ENCODE data around the gene DPH7. TPM values are rescaled to one million over a fixed set of nuclear protein-coding genes. Genes with fewer than 3 reads are reported as not detected.

The DPH7 gene
- polyA plus RNA-seq, 1 donor from 2014 or later: 145 TPM

- no peak for TF ChIP-seq POLR2AphosphoS5 (IDR thresholded peaks at IDR 0.05)
- no peak for TF ChIP-seq EP300 (conservative IDR thresholded peaks at IDR 0.05; ENCODE audit: poor library complexity, severe bottlenecking)
- TF ChIP-seq RAD21 (conservative IDR thresholded peaks at IDR 0.05): no peak
- TF ChIP-seq MXI1 (conservative IDR thresholded peaks at IDR 0.05; ENCODE audit: poor library complexity, severe bottlenecking): no peak
- TF ChIP-seq REST (IDR thresholded peaks at IDR 0.05; ENCODE audit: borderline replicate concordance): no peak
- no peak for TF ChIP-seq SMC3 (conservative IDR thresholded peaks at IDR 0.05; ENCODE audit: poor library complexity)
- no peak for TF ChIP-seq EZH2 (IDR thresholded peaks at IDR 0.05; ENCODE audit: borderline replicate concordance, insufficient read depth, low read length, poor library complexity, severe bottlenecking)
- no peak for TF ChIP-seq TAF1 (IDR thresholded peaks at IDR 0.05; ENCODE audit: low read depth)
- TF ChIP-seq CTCF (IDR thresholded peaks at IDR 0.05; ENCODE audit: poor library complexity, severe bottlenecking): no peak
Observed at GRCh38 chr9:137506274-137506673, 72.5 kb downstream of the DPH7 start.

GRCh38 chr9:137505421-137506140 lies 73.1 kb downstream of the DPH7 start:
- Histone ChIP-seq H2AFZ (ENCODE audit: low read depth, low read length) (no peak overlapping the region), H3K27me3 (ENCODE audit: insufficient read depth, low read depth, low read length) (no peaks in the 10 kb centered on the region), H4K20me1 (ENCODE audit: insufficient read depth) (no peaks in the 10 kb centered on the region), H3K27ac (ENCODE audit: low read length) (no peak overlapping the region), H3K9me3 (ENCODE audit: low read length) (no peaks in the 10 kb centered on the region), H3K9ac (ENCODE audit: low read length) (no peak overlapping the region), H3K4me3 (ENCODE audit: low read length) (no peak overlapping the region), H3F3A (ENCODE audit: insufficient read depth, low read length, poor library complexity, severe bottlenecking) (no peaks in the 10 kb centered on the region), H3K79me2 (replicated peaks; ENCODE audit: insufficient read depth, low read length) (no peaks in the 10 kb centered on the region), H3K36me3 (ENCODE audit: insufficient read depth, low read length) (no peaks in the 10 kb centered on the region), H3K4me2 (ENCODE audit: low read length) (no peak overlapping the region), H3K9me2 (ENCODE audit: insufficient read depth, low read length) (no peaks in the 10 kb centered on the region)
- no peak for TF ChIP-seq MXI1 (conservative IDR thresholded peaks at IDR 0.05; ENCODE audit: poor library complexity, severe bottlenecking)
- TF ChIP-seq EP300 (conservative IDR thresholded peaks at IDR 0.05; ENCODE audit: poor library complexity, severe bottlenecking): no peak
- no peak for TF ChIP-seq EZH2 (IDR thresholded peaks at IDR 0.05; ENCODE audit: borderline replicate concordance, insufficient read depth, low read length, poor library complexity, severe bottlenecking)
- no peak for TF ChIP-seq CTCF (IDR thresholded peaks at IDR 0.05; ENCODE audit: poor library complexity, severe bottlenecking)

More at GRCh38 chr9:137506274-137506673, 72.5 kb downstream of the DPH7 start:
- Histone ChIP-seq H2AFZ (ENCODE audit: low read depth, low read length) (no peak overlapping the region), H3K9me3 (ENCODE audit: low read length) (no peaks in the 10 kb centered on the region), H3K9ac (ENCODE audit: low read length) (no peak overlapping the region), H3K4me3 (ENCODE audit: low read length) (no peak overlapping the region), H3K4me2 (ENCODE audit: low read length) (no peak overlapping the region), H3F3A (ENCODE audit: insufficient read depth, low read length, poor library complexity, severe bottlenecking) (no peaks in the 10 kb centered on the region), H4K20me1 (ENCODE audit: insufficient read depth) (no peaks in the 10 kb centered on the region), H3K9me2 (ENCODE audit: insufficient read depth, low read length) (no peaks in the 10 kb centered on the region), H3K27ac (ENCODE audit: low read length) (no peak overlapping the region), H3K79me2 (replicated peaks; ENCODE audit: insufficient read depth, low read length) (no peaks in the 10 kb centered on the region), H3K36me3 (ENCODE audit: insufficient read depth, low read length) (no peaks in the 10 kb centered on the region), H3K27me3 (ENCODE audit: insufficient read depth, low read depth, low read length) (no peaks in the 10 kb centered on the region)

Other genes with a start within 250 kb of the DPH7 start
- gene EXD3, start 155.8 kb downstream of the DPH7 start, polyA plus RNA-seq: 32.9 and 51.3 TPM in 2 replicates
- 1.7 and 3.4 TPM in 2 replicates for gene NOXA1, start 155.5 kb downstream of the DPH7 start, polyA plus RNA-seq
- gene ENTPD8, start 137.6 kb downstream of the DPH7 start, polyA plus RNA-seq: not detected in 2 replicates
- 51.2 and 57.5 TPM in 2 replicates for gene NSMF, start 119.6 kb downstream of the DPH7 start, polyA plus RNA-seq
- 0.72 and 0.84 TPM in 2 replicates for gene PNPLA7, start 28.5 kb downstream of the DPH7 start, polyA plus RNA-seq
- 60.5 and 66.9 TPM in 2 replicates for gene MRPL41, start 27.0 kb downstream of the DPH7 start, polyA plus RNA-seq
- gene ZMYND19, start 11.6 kb upstream of the DPH7 start, polyA plus RNA-seq: 54.8 and 62.4 TPM in 2 replicates
- 53.4 and 55.1 TPM in 2 replicates for gene ARRDC1, start 26.8 kb upstream of the DPH7 start, polyA plus RNA-seq
- gene EHMT1, start 40.1 kb upstream of the DPH7 start, polyA plus RNA-seq: 53.0 and 65.8 TPM in 2 replicates

Data from neural cell (in vitro differentiated cells).